ENCODE results near the gene SLC47A2.

The SLC47A2 gene

DNA sequence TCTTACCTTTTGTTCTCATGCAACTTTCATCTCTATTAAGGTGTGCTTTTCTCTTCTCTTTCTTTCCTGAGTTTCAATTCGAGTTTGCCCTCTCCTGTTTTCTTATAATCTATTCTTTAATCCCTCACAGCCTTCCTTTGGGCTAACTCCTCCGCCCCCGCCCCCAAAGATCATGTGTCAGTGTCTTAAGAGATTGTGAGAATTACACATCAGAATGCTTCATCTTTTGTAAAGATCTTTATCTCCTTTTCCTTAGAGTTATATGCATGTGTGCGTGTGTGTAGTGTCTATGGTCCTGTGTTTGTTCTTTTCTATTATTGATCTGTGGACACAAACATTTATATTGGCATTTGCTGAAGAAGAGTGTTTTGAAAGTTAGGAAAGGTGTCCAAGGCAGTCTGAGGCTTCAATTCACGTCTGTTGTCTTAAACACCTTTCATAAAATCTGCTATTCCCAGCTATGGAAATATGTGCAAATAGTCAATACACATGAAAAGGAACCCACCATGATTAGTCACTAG is 74.0 kb downstream of the SLC47A2 start:
- DNase-seq: no peak

DNA sequence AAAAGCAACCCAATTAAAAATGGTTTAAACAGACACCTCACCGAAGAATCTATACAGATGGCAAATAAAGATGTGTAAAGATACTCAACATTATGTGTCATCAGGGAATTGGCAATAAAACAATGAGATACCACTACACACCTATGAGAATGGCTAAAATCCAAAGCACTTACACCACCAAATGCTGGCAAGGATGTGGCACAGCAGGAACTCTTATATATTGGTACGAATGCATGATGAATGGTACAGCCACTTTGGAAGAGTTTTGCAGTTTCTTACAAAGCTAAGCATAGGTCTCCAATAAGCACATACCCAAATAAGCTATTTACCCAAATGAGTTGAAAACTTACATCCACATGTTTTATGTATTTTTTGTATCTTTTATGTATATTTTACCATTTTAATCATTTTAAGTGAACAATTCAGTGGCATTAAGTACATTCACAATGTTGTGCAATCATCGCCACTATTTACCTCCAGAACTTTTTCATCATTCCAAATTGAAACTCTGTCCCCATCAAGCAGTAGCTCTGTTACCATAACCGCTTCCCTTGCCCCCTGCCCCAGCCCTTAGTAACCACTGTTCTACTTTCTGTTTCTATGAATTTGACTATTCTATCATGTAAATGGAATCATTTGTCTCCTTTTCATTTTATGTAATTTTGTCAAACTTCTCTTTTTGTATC is 74.6 kb downstream of the SLC47A2 start:
- DNase-seq: no peak

DNA sequence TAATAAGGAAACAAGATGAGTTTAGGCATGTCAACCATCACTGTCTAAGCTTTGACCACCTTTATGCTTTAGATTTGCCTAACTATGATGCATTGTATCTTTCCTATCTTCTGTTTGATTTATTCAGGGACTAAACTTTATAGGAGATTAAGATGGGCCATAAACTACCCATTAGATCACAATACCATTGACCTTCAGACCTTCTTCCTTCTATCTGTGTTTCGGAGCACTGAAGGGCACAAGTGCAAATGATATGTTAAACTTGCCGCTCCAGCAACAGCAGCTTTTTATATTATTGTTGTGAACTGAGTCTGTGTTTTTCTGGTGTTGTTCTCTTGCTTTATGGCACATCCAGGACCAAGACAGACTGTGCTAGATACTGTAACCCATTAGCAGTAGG is 84.5 kb downstream of the SLC47A2 start:
- no peak for DNase-seq

DNA sequence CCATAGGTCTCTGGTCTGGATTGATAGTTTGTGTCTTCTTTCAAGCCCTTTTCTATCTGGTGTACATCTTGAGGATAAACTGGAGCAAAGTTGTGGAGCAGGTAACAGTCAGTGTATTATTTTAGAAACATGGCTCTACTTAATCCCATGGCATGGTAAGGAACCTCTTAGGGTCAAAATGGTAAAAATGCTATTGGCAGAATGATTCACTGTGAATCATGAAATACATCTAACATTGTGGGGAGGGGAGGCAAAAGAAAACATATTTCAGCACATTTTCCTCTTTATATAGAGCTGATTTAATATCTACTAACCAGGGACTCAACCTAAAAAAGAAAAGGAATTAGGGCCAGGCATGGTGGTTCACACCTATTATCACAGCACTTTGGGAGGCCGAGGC is 85.7 kb downstream of the SLC47A2 start:
- no peak for DNase-seq

DNA sequence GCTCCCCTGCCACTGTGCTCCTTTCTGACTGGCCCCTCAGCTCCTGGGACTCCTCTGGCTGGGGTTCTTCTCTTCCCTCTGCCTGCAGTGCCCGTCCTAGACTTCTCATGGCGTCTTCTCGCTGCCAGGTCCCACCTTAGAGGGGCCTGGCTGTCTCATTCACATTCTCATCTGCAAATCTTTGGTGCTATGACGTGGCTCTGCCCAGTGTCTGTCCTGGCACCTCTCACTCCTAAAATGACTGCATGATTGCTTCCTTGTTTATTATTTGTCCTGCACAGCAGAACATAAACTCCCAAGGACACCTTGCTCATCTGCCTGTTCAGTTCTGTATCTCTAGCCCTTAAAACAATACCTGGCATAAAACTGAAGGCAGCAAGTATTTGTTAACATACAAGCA is 86.3 kb downstream of the SLC47A2 start:
- DNase-seq: no peak

DNA sequence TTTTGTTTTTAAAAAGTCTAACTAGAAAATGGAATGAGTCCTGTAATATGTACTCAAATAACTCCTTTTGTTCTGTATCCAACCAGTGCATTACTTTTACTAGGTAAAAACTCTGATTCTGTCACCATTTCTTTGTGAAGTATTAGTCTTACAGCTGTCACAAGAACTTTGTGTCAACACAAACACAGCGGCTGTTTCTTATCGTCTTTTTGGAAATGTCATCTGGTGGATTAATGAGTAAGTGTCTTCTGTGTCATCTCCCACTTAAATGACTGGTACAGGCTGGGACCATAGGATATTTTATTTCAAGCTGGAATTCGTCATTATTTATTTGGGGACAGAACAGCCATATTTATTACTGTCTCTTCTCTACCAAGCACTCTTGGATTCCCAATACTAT is 86.9 kb downstream of the SLC47A2 start:
- no peak for DNase-seq
